Transverse colon (tissue), 4 donors: ENCODE measurements around the gene FAM13A.

ENCODE experiments used
- POLR2A ChIP-seq: fragments of 450-650 bp; IDR thresholded peaks from one replicate; pipeline ENCODE4 v1.6.1; 2016; ENCODE audit warnings: antibody characterized with exemption, mild to moderate bottlenecking, moderate library complexity
- POLR2AphosphoS5 ChIP-seq, 3 donors: sonication (generic); formaldehyde crosslinking; IDR thresholded peaks; one replicate each; pipeline ENCODE4 v1.6.1; 2016; ENCODE audit warnings: antibody characterized with exemption in 3 of 3
- TF ChIP-seq, protein P1 (sequence below), 5 experiments: fragments of 200-600 bp in 3 of 5; fragments of 450-650 bp in 2 of 5; sonication (generic) in 3 of 5; IDR thresholded peaks; 1 replicate in 2 of 5; 2 replicates in 3 of 5; pipeline ENCODE4 v1.5.1; 2016 to 2017; ENCODE audit warnings: antibody characterized with exemption in 5 of 5, inconsistent platforms in 3 of 5, mild to moderate bottlenecking in 2 of 5, moderate library complexity in 1 of 5

DNA sequence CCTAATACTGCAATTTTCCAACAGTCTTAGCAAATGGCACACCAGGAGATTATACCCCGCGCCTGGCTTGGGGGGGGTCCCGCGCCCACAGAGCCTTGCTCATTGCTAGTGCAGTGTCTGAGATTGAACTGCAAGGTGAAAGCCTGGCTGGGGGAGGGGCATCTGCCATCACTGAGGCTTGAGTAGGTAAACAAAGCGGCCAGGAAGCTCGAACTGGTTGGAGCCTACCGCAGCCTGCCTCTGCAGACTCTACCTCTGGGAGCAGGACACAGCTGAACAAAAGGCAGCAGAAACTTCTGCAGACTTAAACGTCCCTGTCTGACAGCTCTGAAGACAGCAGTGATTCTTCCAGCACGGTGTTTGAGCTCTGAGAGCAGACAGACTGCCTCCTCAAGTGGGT, 186.6 kb downstream of the FAM13A start:
- TF ChIP-seq, protein P1, sequence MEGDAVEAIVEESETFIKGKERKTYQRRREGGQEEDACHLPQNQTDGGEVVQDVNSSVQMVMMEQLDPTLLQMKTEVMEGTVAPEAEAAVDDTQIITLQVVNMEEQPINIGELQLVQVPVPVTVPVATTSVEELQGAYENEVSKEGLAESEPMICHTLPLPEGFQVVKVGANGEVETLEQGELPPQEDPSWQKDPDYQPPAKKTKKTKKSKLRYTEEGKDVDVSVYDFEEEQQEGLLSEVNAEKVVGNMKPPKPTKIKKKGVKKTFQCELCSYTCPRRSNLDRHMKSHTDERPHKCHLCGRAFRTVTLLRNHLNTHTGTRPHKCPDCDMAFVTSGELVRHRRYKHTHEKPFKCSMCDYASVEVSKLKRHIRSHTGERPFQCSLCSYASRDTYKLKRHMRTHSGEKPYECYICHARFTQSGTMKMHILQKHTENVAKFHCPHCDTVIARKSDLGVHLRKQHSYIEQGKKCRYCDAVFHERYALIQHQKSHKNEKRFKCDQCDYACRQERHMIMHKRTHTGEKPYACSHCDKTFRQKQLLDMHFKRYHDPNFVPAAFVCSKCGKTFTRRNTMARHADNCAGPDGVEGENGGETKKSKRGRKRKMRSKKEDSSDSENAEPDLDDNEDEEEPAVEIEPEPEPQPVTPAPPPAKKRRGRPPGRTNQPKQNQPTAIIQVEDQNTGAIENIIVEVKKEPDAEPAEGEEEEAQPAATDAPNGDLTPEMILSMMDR (IDR thresholded peaks at IDR 0.05): no peak
- TF ChIP-seq POLR2A (no peak), POLR2AphosphoS5 (IDR thresholded peaks at IDR 0.05) (no peak)
